Activated CD8-positive, alpha-beta T cell treated with anti-CD3 and anti-CD28 coated beads for 36 hours (primary cell): ENCODE measurements around the gene B4GALNT3. TPM values are rescaled to one million over a fixed set of nuclear protein-coding genes. Genes with fewer than 3 reads are reported as not detected.
A peak's percentile ranks its signal among the peaks of the same experiment; 100 is the strongest.
"Not testable (repeated sequence)": the region's sequence is repeated elsewhere in the genome, so short reads cannot be mapped to it uniquely, and the experiment has no call there.

Source experiments
- ATAC-seq: fragments of 200-7000 bp; cut with Tn5 transposase; one replicate; pipeline ENCODE4 v1.10.0; 2021; ENCODE audit warnings: mild to moderate bottlenecking, moderate library complexity
- CTCF ChIA-PET: fragments of 350-600 bp; sonication (Branson Sonifier 250); formaldehyde crosslinking; loops from one replicate; lab custom pipeline; 2021; ENCODE audit warnings: antibody characterized with exemption; lab: Charles Lee
- POLR2A ChIA-PET: fragments of 350-600 bp; sonication (Branson Sonifier 250); formaldehyde crosslinking; loops from one replicate; lab custom pipeline; 2021; ENCODE audit warnings: antibody characterized with exemption; lab: Charles Lee
- DNase-seq: peaks from one replicate; pipeline ENCODE4 v3.0.0-alpha.2; 2020
- H3K27ac Mint-ChIP-seq: one replicate; pipeline ENCODE4 v1.8.0; 2021; ENCODE audit warnings: mild to moderate bottlenecking, mixed read lengths
- H3K27me3 Mint-ChIP-seq: one replicate; pipeline ENCODE4 v1.8.0; 2021; ENCODE audit warnings: mixed read lengths
- H3K36me3 Mint-ChIP-seq: one replicate; pipeline ENCODE4 v1.8.0; 2021; ENCODE audit warnings: low read depth, mixed read lengths
- H3K4me1 Mint-ChIP-seq: one replicate; pipeline ENCODE4 v1.8.0; 2021; ENCODE audit warnings: low read depth, mixed read lengths
- H3K4me3 Mint-ChIP-seq: one replicate; pipeline ENCODE4 v1.8.0; 2021; ENCODE audit warnings: mild to moderate bottlenecking, moderate library complexity, mixed read lengths
- H3K9me3 Mint-ChIP-seq: one replicate; pipeline ENCODE4 v1.8.0; 2021; ENCODE audit warnings: mixed read lengths
- CTCF ChIP-seq: fragments of 200-600 bp; IDR thresholded peaks from one replicate; pipeline ENCODE4 v1.8.0; 2022; ENCODE audit warnings: antibody characterized with exemption, mild to moderate bottlenecking
- intact Hi-C: fragments of 100-400 bp; cut with micrococcal nuclease; formaldehyde crosslinking; loops from one replicate; pipeline ENCODE4 v1.10.0; 2022
- total RNA-seq, 2 experiments: library from RNA; stranded (reverse); gene quantifications; one replicate each; pipeline ENCODE4 v1.2.3, GENCODE V29; 2021

The B4GALNT3 gene
- total RNA-seq, 2 experiments from 2014 or later, result 2.8 to 3.4 TPM

- TF ChIP-seq CTCF, result no peak
- Mint-ChIP-seq H3K27ac (peak overlapping the region; percentile 69), H3K4me1 (peaks cover 35% of the 10 kb centered on the region), H3K27me3 (no peaks in the 10 kb centered on the region), H3K4me3 (no peak overlapping the region), H3K9me3 (peaks cover 4% of the 10 kb centered on the region), H3K36me3 (peaks cover 3% of the 10 kb centered on the region)
- ChIA-PET POLR2A (interaction anchor here (1.1 to 2.9 kb wide), 3 partner anchors 40 to 373 kb away, joined by 3 to 18 read pairs (median 6); partner anchors contain the start of genes RAD52 and WNK1), CTCF (interaction anchor here (0.6 to 5.3 kb wide), 39 partner anchors 10 to 516 kb away, joined by 3 to 69 read pairs (median 6); partner anchors contain the start of gene WNK1)
- ATAC-seq, result no peak
- no peak for DNase-seq
- intact Hi-C loops, result loop anchor here (5.0 kb wide), 1 partner anchor 91 kb away; no protein-coding TSS in a partner anchor
Observed at GRCh38 chr12:576615-577110, 116.9 kb downstream of the B4GALNT3 start.

- ATAC-seq, H3K27ac Mint-ChIP-seq, H3K9me3 Mint-ChIP-seq, H3K4me3 Mint-ChIP-seq, H3K27me3 Mint-ChIP-seq, DNase-seq, H3K36me3 Mint-ChIP-seq: not testable (repeated sequence)
- ChIA-PET CTCF (interaction anchor here (1.2 to 2.8 kb wide), 3 partner anchors 124 to 238 kb away, joined by 3 to 18 read pairs (median 3); no protein-coding TSS in a partner anchor), POLR2A (interaction anchor here (0.8 to 1.8 kb wide), 3 partner anchors 45 to 255 kb away, joined by 3 to 4 read pairs (median 3); no protein-coding TSS in a partner anchor)
- intact Hi-C loops, result loop anchor here (5.0 kb wide), 1 partner anchor 89 kb away; no protein-coding TSS in a partner anchor
- peaks cover 24% of the 10 kb centered on the region for H3K4me1 Mint-ChIP-seq
Observed at GRCh38 chr12:577994-578747, 118.4 kb downstream of the B4GALNT3 start.

GRCh38 chr12:578748-579419 lies 119.1 kb downstream of the B4GALNT3 start:
- Mint-ChIP-seq H3K27ac (no peak overlapping the region), H3K9me3 (peaks cover 4% of the 10 kb centered on the region)
- POLR2A ChIA-PET, result interaction anchor here (0.8 to 1.8 kb wide), 3 partner anchors 42 to 54 kb away, joined by 3 to 4 read pairs (median 3); no protein-coding TSS in a partner anchor

GRCh38 chr12:579420-580110 lies 119.8 kb downstream of the B4GALNT3 start:
- CTCF ChIA-PET, result interaction anchor here (0.8 to 2.8 kb wide), 4 partner anchors 10 to 236 kb away, joined by 3 to 18 read pairs (median 6); no protein-coding TSS in a partner anchor
- DNase-seq (no peak), ATAC-seq (no peak)
- POLR2A ChIA-PET, result interaction anchor here (1.2 to 1.8 kb wide), 2 partner anchors 41 to 43 kb away, joined by 3 to 4 read pairs; no protein-coding TSS in a partner anchor
- Mint-ChIP-seq H3K36me3 (peaks cover under 1% of the 10 kb centered on the region), H3K4me3 (no peak overlapping the region), H3K9me3 (peaks cover 2% of the 10 kb centered on the region), H3K27me3 (no peaks in the 10 kb centered on the region), H3K27ac (no peak overlapping the region), H3K4me1 (peaks cover 17% of the 10 kb centered on the region)
- TF ChIP-seq CTCF, result no peak
- intact Hi-C loops, result loop anchor here (5.0 kb wide), 1 partner anchor 88 kb away; no protein-coding TSS in a partner anchor

More at GRCh38 chr12:578748-579419, 119.1 kb downstream of the B4GALNT3 start:
- Mint-ChIP-seq H3K36me3 (peaks cover 3% of the 10 kb centered on the region), H3K27me3 (no peaks in the 10 kb centered on the region), H3K4me1 (peaks cover 20% of the 10 kb centered on the region), H3K4me3 (no peak overlapping the region)
- no peak for TF ChIP-seq CTCF
- intact Hi-C loops, result loop anchor here (5.0 kb wide), 1 partner anchor 88 kb away; no protein-coding TSS in a partner anchor
- CTCF ChIA-PET, result interaction anchor here (0.8 to 2.8 kb wide), 3 partner anchors 9 to 237 kb away, joined by 4 to 18 read pairs (median 8); no protein-coding TSS in a partner anchor
- DNase-seq, result no peak
- ATAC-seq, result no peak
